Skin epidermis (tissue), 12 donors: ENCODE data around the gene RFWD3.

Experiments
- H3K27ac ChIP-seq, 21 experiments: fragments of 200-600 bp; sonication (generic) in 11 of 21; one replicate each; pipeline ENCODE4 v1.5.0; 2020; ENCODE audit warnings: mild to moderate bottlenecking in 3 of 21, inconsistent platforms in 2 of 21, moderate library complexity in 2 of 21
- H3K4me3 ChIP-seq, 7 experiments: fragments of 200-600 bp; sonication (generic) in 2 of 7; one replicate each; pipeline ENCODE4 v1.5.0; 2020; ENCODE audit warnings: inconsistent platforms in 2 of 7, mild to moderate bottlenecking in 2 of 7, moderate library complexity in 1 of 7

The RFWD3 gene, protein sequence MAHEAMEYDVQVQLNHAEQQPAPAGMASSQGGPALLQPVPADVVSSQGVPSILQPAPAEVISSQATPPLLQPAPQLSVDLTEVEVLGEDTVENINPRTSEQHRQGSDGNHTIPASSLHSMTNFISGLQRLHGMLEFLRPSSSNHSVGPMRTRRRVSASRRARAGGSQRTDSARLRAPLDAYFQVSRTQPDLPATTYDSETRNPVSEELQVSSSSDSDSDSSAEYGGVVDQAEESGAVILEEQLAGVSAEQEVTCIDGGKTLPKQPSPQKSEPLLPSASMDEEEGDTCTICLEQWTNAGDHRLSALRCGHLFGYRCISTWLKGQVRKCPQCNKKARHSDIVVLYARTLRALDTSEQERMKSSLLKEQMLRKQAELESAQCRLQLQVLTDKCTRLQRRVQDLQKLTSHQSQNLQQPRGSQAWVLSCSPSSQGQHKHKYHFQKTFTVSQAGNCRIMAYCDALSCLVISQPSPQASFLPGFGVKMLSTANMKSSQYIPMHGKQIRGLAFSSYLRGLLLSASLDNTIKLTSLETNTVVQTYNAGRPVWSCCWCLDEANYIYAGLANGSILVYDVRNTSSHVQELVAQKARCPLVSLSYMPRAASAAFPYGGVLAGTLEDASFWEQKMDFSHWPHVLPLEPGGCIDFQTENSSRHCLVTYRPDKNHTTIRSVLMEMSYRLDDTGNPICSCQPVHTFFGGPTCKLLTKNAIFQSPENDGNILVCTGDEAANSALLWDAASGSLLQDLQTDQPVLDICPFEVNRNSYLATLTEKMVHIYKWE

DNA sequence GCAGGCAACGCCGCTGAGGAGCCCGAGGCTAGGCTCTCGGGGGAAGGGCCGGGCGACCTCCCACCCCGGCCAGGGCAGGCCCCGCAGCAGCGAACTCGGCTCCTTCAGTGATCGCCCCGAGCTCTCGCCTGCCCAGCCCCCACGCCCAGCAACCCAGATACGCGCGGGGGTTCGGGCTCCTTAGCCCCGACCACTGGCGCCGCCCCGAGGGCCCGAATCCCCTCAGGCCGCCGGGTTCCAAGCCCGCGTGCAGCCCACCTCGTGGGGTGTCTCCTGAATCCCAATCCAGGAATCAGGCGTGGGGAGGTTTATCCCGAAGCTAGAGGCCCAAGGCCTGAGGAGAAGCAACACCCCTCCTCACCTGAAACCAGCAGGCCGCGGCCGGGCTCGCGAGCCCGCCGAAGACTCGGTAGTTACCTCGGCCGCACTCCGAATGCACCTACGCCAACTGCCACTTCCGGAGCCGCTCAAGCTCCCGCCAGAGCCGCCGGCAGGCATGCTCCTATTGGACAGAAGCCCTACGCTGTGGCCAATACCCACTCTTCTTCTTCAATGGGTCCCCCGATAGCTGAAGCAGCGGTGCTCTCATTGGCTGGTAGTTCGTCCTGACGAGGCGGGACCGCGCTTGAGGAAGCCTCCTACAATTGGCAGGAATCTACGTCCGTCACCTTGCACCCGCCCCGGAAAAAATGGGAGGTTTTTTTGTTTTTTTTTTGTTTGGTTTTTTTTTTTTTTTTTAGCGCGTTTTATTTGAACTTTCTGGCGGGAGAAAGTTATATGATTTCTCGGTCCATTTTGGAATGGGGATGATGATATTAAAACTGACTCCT is at the start of gene RFWD3:
Gene RFWD3, minus strand, starts transcription at position 453 of the 830 bp plus-strand sequence. CDS start 5,428 bp downstream, outside the sequence.
- Histone ChIP-seq H3K4me3 (peak within 1 kb of the TSS; percentile 64 to 97 (median 71)), H3K27ac (peak within 1 kb of the TSS; percentile 52 to 93 (median 85))

DNA sequence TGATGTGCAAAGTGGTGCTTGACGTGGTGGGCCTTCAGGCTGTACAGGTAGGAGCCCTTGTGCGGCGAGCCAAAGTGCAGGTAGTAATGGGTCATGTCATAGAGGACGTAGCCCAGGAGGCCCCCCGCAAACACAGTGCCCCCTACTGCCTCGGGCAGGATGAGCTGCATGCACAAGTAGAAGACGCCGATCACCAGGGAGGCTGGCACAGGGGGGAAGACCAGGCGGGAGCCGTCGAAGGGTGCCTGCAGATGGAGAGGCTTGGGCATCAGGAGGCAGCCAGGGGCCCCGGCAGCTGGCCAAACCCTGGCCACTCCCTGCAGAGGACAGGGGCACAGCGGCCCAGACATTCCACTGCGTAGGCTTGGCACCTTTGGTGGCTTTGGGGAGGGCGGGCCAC is 49.7 kb upstream of the RFWD3 start:
- no peak overlapping the region for H3K4me3 ChIP-seq
- H3K27ac ChIP-seq, result no peak overlapping the region

DNA sequence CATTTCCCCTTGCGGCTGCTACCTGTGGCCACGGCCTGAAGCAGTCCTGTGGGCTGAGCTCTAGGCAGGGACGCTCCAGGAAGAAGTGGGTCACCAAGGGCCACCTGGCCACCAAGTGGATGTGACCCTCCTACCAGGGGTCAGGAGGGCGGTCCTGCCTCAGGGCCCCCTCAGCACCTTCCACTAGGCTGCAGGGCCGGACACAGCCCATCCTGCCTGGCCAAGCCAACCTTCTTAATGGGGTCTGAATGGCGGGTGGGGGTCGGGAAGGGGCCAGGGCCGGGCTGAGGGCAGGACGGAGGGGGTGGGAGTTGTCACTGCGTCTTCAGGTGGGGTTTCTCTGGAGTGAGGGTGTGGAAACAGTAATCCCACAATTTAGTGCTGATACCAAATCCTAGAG is 47.2 kb upstream of the RFWD3 start:
- no peak overlapping the region for H3K4me3 ChIP-seq
- H3K27ac ChIP-seq, result no peak overlapping the region

DNA sequence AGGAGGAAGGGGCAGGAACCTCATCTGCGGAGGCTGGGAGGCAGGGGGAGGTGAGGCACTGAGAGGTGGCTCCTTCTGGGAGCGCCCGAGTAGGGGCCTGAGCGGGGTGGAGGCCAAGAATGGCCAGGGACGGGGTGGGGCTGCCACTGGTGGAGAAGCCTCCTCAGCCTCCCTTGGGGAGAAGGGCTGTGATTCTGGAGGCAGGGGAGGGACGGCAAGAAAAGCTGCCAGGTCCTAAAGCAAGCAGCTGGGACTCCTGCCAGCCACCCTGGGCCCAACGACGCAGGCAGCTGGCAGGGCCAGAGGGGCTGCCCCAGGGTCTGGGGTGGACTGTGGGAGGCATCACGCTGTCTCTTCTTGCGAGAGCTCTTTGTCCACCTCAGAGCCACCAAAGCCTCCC is 46.6 kb upstream of the RFWD3 start:
- H3K4me3 ChIP-seq, result no peak overlapping the region
- H3K27ac ChIP-seq, result no peak overlapping the region

DNA sequence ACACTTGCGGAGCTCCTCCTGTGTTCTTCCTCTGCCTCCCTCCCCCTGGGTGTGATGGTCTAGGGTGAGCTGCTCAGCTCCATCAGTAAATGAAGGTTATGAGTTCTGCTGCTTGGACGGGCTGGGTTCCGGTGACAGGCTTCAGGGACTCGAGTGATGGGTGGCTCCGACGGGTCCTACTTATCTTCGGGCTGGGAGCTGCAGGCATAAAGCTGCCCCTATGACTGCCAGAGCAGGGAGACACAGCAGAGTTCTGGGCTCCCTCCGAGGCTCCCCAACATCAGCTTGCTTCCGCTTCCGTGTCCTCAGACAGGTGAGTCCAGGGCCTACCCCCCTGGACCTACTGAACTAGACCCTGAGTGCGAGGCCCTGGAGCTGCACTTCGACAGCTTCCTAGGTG is 45.3 kb upstream of the RFWD3 start:
- Histone ChIP-seq H3K4me3 (no peak overlapping the region), H3K27ac (no peak overlapping the region)

DNA sequence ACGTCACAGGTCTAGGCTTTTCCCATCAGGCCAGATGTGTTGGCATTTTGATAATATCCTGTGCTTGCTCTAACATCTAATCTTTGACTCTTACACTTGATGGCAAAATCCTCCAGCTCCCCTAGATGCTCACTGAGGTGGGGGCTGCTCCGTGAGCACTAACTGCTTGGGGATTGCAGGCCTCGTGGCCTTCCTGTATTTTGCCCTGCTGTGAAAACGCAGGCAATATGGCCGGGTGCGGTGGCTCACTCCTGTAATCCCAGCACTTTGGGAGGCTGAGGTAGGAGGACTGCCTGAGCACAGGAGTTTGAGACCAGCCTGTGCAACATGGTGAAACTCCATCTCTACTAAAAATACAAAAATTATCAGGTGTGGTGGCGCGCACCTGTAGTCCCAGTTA is 43.7 kb upstream of the RFWD3 start:
- Histone ChIP-seq H3K27ac (no peak overlapping the region), H3K4me3 (no peak overlapping the region)

DNA sequence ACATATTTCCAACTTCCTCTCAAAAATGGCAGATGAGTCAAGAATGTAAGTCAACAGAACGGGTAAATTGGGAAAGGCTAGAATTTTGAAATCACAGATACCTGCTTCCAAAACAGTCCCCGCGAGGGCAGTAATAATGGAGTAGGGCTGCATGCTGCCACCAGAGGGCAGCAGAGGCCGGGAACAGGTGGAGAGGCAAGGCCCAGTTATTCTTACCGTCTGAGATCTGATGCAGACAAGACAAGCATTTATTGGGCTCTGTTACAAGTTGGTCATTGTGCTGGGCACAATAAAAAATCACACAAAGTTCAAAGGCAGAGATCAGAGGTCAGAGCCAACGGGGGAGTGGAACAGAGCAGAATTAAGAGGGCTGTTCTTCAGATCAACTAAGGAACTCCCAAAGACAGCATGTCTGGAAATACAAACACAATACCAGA is 42.8 kb upstream of the RFWD3 start:
- Histone ChIP-seq H3K4me3 (no peak overlapping the region), H3K27ac (no peak overlapping the region)

DNA sequence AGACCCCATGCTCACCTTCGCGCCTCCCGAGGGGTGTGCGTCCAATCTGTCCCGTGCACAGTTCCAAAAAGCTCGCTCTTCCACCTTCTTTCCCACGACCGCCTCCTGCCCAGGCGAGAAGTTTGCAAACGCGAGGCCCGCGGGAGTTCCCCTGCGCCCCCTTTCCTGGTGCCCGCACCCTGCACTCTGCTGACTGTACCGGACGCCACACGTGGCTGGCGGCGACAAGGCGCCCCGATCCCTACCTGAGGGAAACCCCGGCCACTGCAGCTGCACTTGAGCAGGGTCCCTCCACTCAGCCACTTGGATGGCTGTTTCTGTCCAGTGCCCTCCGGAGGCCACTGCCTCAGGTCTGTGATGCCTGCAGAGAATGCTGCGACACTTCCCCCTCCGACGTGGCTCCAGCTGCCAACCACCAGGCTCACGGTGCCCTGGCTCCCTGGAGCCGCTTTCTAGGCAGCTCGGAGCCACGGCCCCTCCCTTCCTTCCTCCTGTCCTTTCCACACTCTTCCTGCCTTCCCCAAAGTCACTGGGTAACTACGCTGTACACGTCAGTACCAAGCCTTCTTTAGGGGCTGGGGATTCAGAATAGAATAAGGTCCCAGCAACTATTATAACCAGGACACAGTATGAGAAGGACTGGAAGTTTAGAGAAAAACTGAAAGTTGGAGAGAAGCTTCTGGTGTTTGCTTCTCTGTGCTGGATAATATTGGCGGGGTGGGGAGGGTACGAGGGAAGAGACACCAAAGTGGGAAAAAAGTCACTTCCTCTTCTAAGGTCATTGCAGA is 34.0 kb upstream of the RFWD3 start, which contains the start of gene MLKL:
Gene MLKL, minus strand, starts transcription at position 425 of the 788 bp plus-strand sequence. CDS start 5,105 bp downstream, outside the sequence.
- peak within 1 kb of the TSS; percentile 65 to 82 (median 68) for H3K4me3 ChIP-seq

DNA sequence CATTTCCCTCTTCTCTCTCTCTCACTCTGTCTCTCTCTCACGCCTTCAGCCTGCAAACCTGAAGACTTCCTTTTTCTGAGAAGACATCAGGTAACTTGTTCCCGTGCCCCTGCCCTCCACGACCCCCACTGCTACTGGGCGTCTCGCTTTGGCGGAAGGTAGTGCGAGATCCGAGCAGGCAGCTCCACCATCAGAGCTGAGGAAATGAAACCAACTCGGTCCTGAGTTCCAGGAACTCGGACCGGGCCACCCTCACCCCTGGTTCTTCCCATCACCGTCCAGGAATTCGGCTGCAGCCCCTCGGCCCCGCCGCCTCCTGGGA is 33.4 kb upstream of the RFWD3 start:
- H3K27ac ChIP-seq, result peak overlapping the region; percentile 59 to 98 (median 89)

More for the DNA sequence above, 34.0 kb upstream of the RFWD3 start, which contains the start of gene MLKL:
- H3K27ac ChIP-seq, result peak within 1 kb of the TSS; percentile 59 to 98 (median 89)

DNA sequence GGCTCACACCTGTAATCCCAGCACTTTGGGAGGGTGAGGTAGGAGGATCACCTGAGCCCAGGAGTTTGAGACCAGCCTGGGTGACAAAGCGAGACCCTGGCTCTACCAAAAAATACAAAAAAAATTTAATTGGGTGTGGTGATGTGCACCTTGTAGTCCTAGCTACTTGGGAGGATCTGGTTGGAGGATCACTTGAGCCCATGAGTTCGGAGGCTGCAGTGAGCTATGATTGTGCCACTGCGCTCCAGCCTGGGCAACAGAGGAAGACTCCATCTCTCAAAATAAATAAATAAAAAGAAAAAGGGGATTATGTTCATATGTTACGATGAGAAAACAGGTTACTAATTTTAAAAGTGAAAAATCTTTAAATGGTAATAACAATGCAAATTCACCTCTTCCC is 33.0 kb upstream of the RFWD3 start:
- Histone ChIP-seq H3K27ac (peak overlapping the region in 19 of 21 experiments; percentile 1 to 98 (median 89)), H3K4me3 (peak overlapping the region; percentile 65 to 82 (median 68))

More for the DNA sequence above, 33.4 kb upstream of the RFWD3 start:
- peak overlapping the region; percentile 65 to 82 (median 68) for H3K4me3 ChIP-seq

DNA sequence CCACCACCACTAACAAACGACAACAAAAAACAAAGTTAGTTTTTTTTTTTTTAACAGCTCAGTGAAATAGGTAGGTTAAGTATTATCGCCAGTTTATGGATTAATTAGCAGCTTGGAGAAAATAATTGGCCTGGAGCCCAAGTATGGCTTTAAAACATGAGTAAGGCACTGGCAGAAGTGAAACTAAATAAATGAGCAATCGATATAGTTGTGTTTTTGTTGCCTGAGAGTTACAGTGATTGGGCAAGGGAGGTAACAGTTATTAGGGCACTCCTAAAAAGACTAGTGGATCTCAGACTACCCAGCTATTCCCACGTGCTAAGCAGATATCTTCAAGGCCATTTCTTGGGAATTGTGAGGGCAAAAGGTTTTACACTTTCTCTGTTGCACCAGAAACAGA is 31.5 kb upstream of the RFWD3 start:
- Histone ChIP-seq H3K27ac (peak overlapping the region in 5 of 21 experiments; percentile 14 to 98 (median 49)), H3K4me3 (peak overlapping the region in 2 of 7 experiments; percentile 9 to 66)

DNA sequence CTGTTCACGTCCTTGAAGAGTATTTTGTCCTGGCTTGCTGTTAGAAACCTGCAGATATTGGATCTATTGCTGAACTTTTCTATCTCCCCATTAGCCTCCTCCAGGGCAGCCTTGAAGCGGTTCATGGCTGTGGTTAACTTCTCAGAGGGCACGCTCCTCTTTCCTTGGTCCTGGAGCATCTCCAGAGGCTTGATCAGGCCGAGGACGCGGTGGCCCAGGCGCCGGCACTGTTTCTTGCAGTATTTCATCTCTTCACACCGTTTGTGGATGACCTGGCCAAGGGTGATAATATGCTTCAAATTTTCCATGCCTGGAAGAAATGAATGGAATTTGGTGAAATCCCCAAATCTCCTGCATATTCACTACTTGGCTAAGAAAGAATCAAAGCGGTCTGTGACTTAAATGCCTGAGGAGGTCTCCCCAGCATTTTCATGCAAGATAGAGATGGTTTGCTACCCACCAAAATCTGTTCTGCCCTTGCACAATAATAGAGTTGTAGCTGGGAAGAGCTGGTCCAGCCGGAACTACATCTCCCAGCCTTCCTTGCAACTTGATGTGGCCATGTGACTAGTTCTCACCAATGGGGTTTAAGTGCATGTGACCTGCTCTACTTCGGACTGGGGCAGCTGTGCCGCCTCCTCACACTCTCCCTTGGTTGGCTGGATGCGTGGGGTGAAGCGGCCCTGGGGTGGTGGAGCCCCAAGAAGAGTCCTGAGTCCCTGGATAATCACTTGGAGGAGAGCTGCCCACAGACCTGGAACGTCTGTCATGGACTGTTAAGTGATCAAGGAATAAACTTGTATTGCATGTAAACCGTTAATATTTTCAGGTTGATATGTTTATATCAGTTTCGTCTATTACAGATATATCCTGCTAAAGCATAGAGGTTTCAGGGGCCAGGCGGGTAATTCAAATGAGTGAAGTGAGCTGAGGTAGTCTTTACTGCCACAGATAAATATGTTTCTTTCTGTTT is 29.1 kb upstream of the RFWD3 start:
- peak overlapping the region in 5 of 7 experiments; percentile 5 to 24 (median 17) for H3K4me3 ChIP-seq
- peak overlapping the region in 5 of 21 experiments; percentile 0 to 52 (median 42) for H3K27ac ChIP-seq

DNA sequence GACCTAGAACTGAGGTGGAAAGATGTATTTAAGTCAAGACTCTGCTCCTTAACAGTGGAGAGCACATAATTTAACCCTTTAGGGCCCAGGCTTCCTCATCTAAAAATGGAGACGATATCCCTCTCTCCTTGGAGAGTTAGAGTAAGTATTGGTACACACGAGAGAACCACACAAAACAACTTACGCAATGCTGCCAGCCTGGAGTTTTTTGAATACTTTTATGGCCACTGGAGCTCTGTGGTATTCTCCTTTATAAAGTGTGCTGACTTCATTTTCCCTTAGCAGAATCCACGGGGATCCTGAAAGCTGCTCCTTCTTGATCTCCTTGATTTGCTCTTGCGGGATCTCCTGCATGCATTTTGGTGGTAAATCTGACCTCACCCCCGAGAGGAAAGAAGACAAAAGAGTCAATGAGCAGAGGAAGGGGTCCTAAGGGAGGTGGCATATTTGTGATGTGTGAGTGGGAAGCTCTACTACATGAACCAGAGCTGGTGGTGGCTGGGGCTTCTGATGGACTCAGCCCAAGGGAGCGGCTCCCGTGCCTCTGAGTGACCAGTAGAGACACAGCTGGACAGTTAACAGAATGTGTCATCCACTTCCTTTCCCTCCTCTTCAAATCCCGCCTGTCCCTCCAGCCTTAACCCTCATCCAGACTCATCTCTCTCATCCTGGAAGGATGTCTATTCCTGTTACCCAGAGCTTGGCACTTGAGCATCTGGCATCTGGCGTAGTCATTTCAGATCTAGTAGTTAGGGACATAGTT is 24.6 kb upstream of the RFWD3 start:
- Histone ChIP-seq H3K27ac (no peak overlapping the region), H3K4me3 (no peak overlapping the region)

DNA sequence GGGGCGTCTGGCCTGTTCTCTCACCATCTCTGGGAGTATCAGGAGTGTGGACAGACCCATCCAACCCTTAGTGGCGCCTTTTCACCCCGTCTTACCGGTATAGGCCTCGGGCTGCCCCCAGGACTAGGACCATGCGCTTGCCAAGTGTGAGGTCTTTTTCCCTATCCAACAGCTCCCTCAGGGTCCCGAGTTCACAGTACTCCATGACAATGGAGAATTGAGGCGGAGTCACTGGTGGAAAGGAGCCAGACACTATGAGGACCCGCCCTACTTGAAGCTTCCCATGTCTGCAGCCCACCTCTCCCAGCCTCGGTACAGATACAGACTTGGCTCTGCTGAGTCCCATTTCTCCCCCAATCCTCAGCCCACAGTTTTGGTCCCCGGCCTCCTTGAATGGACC is 15.9 kb upstream of the RFWD3 start:
- H3K27ac ChIP-seq, result no peak overlapping the region
- H3K4me3 ChIP-seq, result no peak overlapping the region

DNA sequence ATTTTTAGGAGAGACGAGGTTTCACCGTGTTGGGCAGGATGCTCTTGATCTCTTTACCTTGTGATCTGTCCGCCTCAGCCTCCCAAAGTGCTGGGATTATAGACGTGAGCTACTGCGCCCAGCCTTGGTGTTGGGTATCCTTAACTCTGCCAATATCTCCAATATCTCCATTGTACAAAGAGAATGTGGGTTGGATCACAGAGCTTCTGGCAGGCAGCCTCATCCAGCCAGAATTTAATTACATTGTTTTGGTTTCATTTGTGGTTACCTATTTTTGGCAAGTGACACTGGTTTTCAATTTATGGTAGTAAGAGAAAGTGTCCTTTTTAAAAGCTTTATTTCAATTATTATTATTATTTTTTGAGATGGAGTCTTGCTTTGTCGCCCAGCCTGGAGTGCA is 14.0 kb upstream of the RFWD3 start:
- H3K4me3 ChIP-seq, result no peak overlapping the region

DNA sequence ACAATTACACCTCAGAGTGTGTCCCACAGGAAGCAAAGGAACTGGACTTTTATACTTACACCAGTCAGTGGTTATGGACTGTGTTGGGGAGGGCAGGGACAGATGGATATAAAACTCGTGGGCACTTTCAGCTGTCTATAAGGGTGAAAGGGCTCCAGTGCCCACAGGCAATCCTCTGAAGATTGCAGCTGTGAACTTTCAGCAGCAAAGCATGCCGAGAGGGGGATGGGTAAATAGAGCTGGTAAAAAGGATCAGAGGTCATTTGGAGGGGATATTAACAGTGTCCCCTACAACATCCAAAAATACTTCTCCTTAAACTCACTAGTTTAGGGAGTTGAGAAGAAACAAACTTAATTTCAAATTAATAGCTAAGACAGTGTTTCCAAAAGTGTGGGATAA is 13.3 kb upstream of the RFWD3 start:
- Histone ChIP-seq H3K4me3 (no peak overlapping the region), H3K27ac (no peak overlapping the region)

More for the DNA sequence above, 14.0 kb upstream of the RFWD3 start:
- no peak overlapping the region for H3K27ac ChIP-seq

DNA sequence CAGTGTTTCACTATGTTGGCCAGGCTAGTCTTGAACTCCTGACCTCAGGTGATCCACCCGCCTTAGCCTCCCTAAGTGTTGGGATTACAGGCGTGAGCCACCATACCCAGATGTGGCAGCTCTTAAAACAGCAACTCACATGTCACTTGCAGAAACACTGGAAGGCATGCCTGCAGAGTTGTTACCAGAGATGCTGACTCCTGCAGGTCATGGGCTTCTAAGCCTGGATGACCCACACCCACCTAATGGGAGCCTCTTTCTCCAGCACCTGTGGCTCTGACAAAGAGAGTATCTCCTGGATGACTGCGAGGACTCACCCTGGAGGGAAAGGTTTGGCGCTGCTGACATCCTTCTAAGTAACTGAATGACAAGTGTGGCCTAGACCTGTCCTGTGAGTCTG is 11.2 kb upstream of the RFWD3 start:
- no peak overlapping the region for H3K27ac ChIP-seq
- H3K4me3 ChIP-seq, result no peak overlapping the region
